Stimulated activated effector memory CD8-positive, alpha-beta T cell treated with anti-CD3 and anti-CD28 coated beads, Interleukin-12 subunit alpha, Interleukin-12 subunit beta, amount 100 ng/mL, for 72 hours (primary cell): ENCODE data around the gene C11orf86.
"Not testable (repeated sequence)": the region's sequence is repeated elsewhere in the genome, so short reads cannot be mapped to it uniquely, and the experiment has no call there.

Source experiments
- ATAC-seq: fragments of 150-1000 bp; cut with Tn5 transposase; 2 replicates; pipeline ENCODE4 v1.10.0; 2021
- DNase-seq, 2 donors: peaks; one replicate each; pipeline ENCODE4 v3.0.0; 2021 to 2022; ENCODE audit warnings: low spot score in 2 of 2
- H3K27ac Mint-ChIP-seq: one replicate; pipeline ENCODE4 v1.8.0; 2022; ENCODE audit warnings: mild to moderate bottlenecking, mixed read lengths
- H3K36me3 Mint-ChIP-seq: one replicate; pipeline ENCODE4 v1.8.0; 2022; ENCODE audit warnings: mild to moderate bottlenecking, mixed read lengths
- H3K4me1 Mint-ChIP-seq: one replicate; pipeline ENCODE4 v1.8.0; 2022; ENCODE audit warnings: mixed read lengths
- H3K4me3 Mint-ChIP-seq: one replicate; pipeline ENCODE4 v1.8.0; 2022; ENCODE audit warnings: mild to moderate bottlenecking, mixed read lengths
- H3K9me3 Mint-ChIP-seq: one replicate; pipeline ENCODE4 v1.8.0; 2022; ENCODE audit warnings: mixed read lengths

C11orf86 gene

GRCh38 chr11:66996609-66997273 lies 21.6 kb downstream of the C11orf86 start:
- no peak for DNase-seq
- no peaks in the 10 kb centered on the region for H3K9me3 Mint-ChIP-seq
- H3K36me3 Mint-ChIP-seq = no peaks in the 10 kb centered on the region
- H3K4me3 Mint-ChIP-seq = no peak overlapping the region
- no peak for ATAC-seq
- no peaks in the 10 kb centered on the region for H3K4me1 Mint-ChIP-seq
- H3K27ac Mint-ChIP-seq = no peak overlapping the region

GRCh38 chr11:66999555-66999954 lies 24.5 kb downstream of the C11orf86 start:
- no peaks in the 10 kb centered on the region for H3K36me3 Mint-ChIP-seq
- no peaks in the 10 kb centered on the region for H3K4me1 Mint-ChIP-seq
- H3K9me3 Mint-ChIP-seq = no peaks in the 10 kb centered on the region
- H3K27ac Mint-ChIP-seq = no peak overlapping the region
- ATAC-seq (no peak), DNase-seq (no peak)
- H3K4me3 Mint-ChIP-seq = no peak overlapping the region

GRCh38 chr11:67001332-67001731 lies 26.2 kb downstream of the C11orf86 start:
- Mint-ChIP-seq H3K36me3 (peaks cover 9% of the 10 kb centered on the region), H3K4me3 (no peak overlapping the region), H3K4me1 (peaks cover 10% of the 10 kb centered on the region), H3K9me3 (no peaks in the 10 kb centered on the region), H3K27ac (no peak overlapping the region)
- ATAC-seq (no peak), DNase-seq (no peak)

- Mint-ChIP-seq H3K9me3 (no peaks in the 10 kb centered on the region), H3K36me3 (peaks cover 9% of the 10 kb centered on the region), H3K4me3 (no peak overlapping the region), H3K27ac (no peak overlapping the region), H3K4me1 (peaks cover 16% of the 10 kb centered on the region)
- DNase-seq = no peak
- ATAC-seq = no peak
Observed at GRCh38 chr11:67002297-67002913, 27.3 kb downstream of the C11orf86 start.

- H3K4me3 Mint-ChIP-seq = no peak overlapping the region
- no peak for DNase-seq
- ATAC-seq = no peak
- no peaks in the 10 kb centered on the region for H3K9me3 Mint-ChIP-seq
- peaks cover 16% of the 10 kb centered on the region for H3K4me1 Mint-ChIP-seq
- peaks cover 9% of the 10 kb centered on the region for H3K36me3 Mint-ChIP-seq
- H3K27ac Mint-ChIP-seq = no peak overlapping the region
Observed at GRCh38 chr11:67002921-67003411, 27.9 kb downstream of the C11orf86 start.

- not testable (repeated sequence) for H3K4me3 Mint-ChIP-seq, ATAC-seq, H3K9me3 Mint-ChIP-seq, DNase-seq, H3K27ac Mint-ChIP-seq, H3K36me3 Mint-ChIP-seq
- peaks cover 16% of the 10 kb centered on the region for H3K4me1 Mint-ChIP-seq
Observed at GRCh38 chr11:67005200-67005599, 30.1 kb downstream of the C11orf86 start.

DNA sequence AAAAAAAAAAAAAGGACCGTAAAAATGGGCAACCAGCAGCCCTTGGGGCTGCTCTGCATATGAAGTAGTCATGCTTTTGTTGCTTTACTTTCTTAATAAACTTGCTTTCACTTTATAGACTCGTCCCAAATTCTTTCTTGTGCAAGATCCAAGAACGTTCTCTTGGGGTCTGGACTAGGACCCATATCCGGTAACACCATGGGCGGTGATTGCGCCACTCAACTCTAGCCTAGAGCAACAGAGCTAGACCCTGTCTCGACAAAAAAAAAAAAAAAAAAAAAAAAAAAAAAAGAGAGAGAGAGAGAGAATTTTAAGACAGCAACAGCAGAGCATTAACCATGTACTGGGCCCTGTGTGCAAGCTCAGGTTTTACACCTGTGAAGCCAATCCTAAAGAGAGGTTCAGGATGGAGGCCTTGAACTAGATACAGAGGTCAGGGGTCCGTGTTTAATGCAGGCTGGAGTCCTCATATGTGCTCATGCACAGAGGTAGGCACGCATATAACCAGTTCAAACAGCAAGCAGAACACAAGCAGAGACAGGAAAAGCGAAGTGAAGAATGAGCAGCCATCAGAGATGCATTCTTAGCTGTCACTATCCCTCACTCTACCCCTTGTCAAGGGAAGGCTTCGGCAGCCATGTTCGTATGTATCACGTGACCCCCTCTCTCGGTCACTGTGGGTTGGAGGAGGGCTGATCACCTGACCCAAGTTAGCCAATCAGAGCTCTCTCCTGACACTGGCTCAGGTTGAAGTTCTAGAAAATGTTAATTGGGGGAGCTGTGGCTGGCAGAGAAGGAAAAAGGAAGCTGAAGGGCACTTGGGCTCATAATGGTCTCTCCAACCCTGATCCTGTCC lies 31.2 kb downstream of the C11orf86 start:
- ATAC-seq = peak; percentile 46
- no peak overlapping the region for H3K4me3 Mint-ChIP-seq
- peaks cover 9% of the 10 kb centered on the region for H3K36me3 Mint-ChIP-seq
- H3K9me3 Mint-ChIP-seq = no peaks in the 10 kb centered on the region
- peak overlapping the region; percentile 58 for H3K27ac Mint-ChIP-seq
- DNase-seq = no peak
- H3K4me1 Mint-ChIP-seq = peaks cover 16% of the 10 kb centered on the region

DNA sequence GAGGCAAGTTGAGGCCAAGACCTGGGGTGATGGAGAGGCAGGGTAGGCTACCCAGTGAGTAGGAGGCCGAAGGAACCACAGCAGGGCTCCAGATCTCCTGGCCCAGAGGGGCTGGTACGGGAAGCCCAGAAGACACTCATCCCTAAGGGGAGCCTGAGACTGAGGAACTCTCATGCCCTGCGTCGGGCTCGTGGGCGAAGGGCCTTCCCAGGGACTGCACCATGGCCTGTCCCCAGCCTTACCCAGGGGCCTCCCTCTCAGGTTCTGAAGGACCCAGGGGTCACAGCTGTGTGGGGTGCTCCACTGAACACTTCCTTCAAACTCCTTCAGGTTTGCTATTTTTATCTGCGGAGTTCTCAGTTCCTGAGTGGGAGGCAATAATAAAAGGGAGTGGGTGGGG lies 32.0 kb downstream of the C11orf86 start:
- DNase-seq = no peak
- ATAC-seq = no peak
- H3K9me3 Mint-ChIP-seq = no peaks in the 10 kb centered on the region
- no peak overlapping the region for H3K4me3 Mint-ChIP-seq
- peak overlapping the region; percentile 58 for H3K27ac Mint-ChIP-seq
- peaks cover 16% of the 10 kb centered on the region for H3K4me1 Mint-ChIP-seq
- peaks cover 9% of the 10 kb centered on the region for H3K36me3 Mint-ChIP-seq

DNA sequence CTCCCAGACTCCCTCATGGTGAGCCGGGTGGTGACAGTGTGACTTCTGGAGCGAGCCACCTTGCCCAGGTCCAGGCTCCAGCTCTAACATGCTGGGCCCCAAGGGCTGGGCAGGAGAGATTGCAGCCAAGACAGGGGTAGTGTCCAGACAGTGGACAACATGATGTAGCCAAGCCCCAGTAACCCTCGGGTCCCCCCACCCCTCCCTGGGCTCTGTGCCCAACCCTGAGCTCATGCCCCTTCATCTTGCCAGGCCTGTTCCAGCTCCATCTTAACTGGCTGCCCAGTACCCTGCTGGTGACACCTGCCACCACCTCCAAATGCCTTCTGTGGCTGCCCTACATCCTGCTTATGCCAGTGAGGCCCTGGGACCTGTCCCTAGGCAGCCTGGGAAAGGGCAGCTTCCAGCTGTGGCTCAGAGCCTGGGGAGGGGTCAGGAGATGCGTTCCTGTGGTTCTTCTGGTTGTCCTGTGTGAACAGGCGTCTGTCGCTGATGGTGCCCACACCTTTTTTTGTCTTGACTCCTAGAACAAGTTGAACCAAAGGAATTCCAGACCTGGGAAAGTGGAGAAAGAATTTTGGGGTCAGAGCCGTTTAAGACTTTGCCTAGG lies 35.3 kb downstream of the C11orf86 start:
- peak; percentile 16 for ATAC-seq
- no peak overlapping the region for H3K4me3 Mint-ChIP-seq
- H3K9me3 Mint-ChIP-seq = no peaks in the 10 kb centered on the region
- DNase-seq = no peak
- peaks cover 12% of the 10 kb centered on the region for H3K4me1 Mint-ChIP-seq
- H3K36me3 Mint-ChIP-seq = peaks cover 5% of the 10 kb centered on the region
- H3K27ac Mint-ChIP-seq = no peak overlapping the region

GRCh38 chr11:67013511-67014045 lies 38.5 kb downstream of the C11orf86 start:
- DNase-seq = no peak
- no peaks in the 10 kb centered on the region for H3K9me3 Mint-ChIP-seq
- no peak overlapping the region for H3K4me3 Mint-ChIP-seq

DNA sequence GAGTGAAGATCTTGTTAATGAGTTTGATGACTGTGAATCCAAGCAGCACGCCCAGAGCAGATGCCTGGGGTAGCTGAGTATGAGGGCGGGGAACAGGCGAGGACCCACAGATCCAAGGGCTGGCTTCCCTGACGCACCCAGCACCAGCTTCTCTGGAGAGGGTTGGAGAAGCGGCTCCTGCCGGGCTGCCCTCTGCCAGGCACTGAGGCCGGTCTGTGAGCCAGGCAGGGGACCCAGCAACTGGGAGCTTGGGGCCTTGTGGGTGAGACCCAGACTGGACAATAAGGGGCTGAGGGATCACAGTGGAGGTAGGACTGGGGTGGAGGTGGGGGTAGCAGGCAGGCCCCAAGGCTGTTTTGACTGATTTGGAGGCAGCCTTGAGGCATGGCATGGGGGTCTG lies 39.2 kb downstream of the C11orf86 start:
- no peak for DNase-seq
- Mint-ChIP-seq H3K27ac (no peak overlapping the region), H3K36me3 (no peaks in the 10 kb centered on the region), H3K4me1 (no peaks in the 10 kb centered on the region), H3K4me3 (no peak overlapping the region), H3K9me3 (no peaks in the 10 kb centered on the region)
- ATAC-seq = no peak

More at GRCh38 chr11:67013511-67014045, 38.5 kb downstream of the C11orf86 start:
- Mint-ChIP-seq H3K4me1 (no peaks in the 10 kb centered on the region), H3K27ac (no peak overlapping the region), H3K36me3 (no peaks in the 10 kb centered on the region)
- ATAC-seq = no peak

- no peaks in the 10 kb centered on the region for H3K36me3 Mint-ChIP-seq
- no peaks in the 10 kb centered on the region for H3K4me1 Mint-ChIP-seq
- no peak overlapping the region for H3K4me3 Mint-ChIP-seq
- H3K27ac Mint-ChIP-seq = no peak overlapping the region
- no peak for ATAC-seq
- no peak for DNase-seq
- no peaks in the 10 kb centered on the region for H3K9me3 Mint-ChIP-seq
Observed at GRCh38 chr11:67015048-67015447, 39.9 kb downstream of the C11orf86 start.

- H3K4me1 Mint-ChIP-seq = peaks cover 9% of the 10 kb centered on the region
- no peaks in the 10 kb centered on the region for H3K36me3 Mint-ChIP-seq
- no peak for ATAC-seq
- no peak overlapping the region for H3K4me3 Mint-ChIP-seq
- no peak for DNase-seq
- H3K27ac Mint-ChIP-seq = no peak overlapping the region
- no peaks in the 10 kb centered on the region for H3K9me3 Mint-ChIP-seq
Observed at GRCh38 chr11:67016550-67016949, 41.4 kb downstream of the C11orf86 start.

DNA sequence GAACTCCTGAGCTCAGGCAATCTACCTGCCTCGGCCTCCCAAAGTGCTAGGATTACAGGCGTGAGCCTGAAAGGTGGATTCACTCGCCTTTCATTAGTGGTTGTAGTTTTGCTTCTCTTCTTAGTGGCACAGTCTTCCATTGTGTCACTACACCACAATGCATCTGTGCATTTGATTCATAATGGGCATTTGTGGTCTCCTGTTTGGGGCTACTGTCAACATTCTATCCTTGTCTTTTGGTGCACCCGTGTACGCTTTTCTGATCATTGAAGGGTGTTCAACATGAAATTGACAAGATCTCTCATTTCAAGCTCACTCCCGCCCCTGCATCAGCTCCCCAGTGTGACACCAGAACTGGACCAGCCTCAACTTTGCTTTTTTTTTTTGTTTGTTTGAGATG lies 45.8 kb downstream of the C11orf86 start:
- Mint-ChIP-seq H3K36me3 (no peaks in the 10 kb centered on the region), H3K4me1 (peaks cover 43% of the 10 kb centered on the region), H3K9me3 (no peaks in the 10 kb centered on the region), H3K27ac (no peak overlapping the region), H3K4me3 (no peak overlapping the region)
- DNase-seq (no peak), ATAC-seq (peak; percentile 82)

- Mint-ChIP-seq H3K36me3 (no peaks in the 10 kb centered on the region), H3K9me3 (no peaks in the 10 kb centered on the region), H3K4me3 (peak overlapping the region; percentile 71), H3K27ac (no peak overlapping the region), H3K4me1 (peaks cover 43% of the 10 kb centered on the region)
- no peak for DNase-seq
- ATAC-seq = no peak
Observed at GRCh38 chr11:67022341-67022933, 47.3 kb downstream of the C11orf86 start.
